ENCODE data around the gene RSPO4.

GRCh38 chr20:963795-964194 is 38.3 kb downstream of the RSPO4 start:
- TF ChIP-seq ATF2 (IDR thresholded peaks at IDR 0.05; ENCODE audit: low read length) (no peak), RAD21 (IDR thresholded peaks at IDR 0.05 in 1 of 2, conservative IDR thresholded peaks at IDR 0.05 in 1 of 2; ENCODE audit: low read depth in 2 of 2, low read length in 2 of 2) (no peak), CHD2 (IDR thresholded peaks at IDR 0.05; ENCODE audit: low read length) (no peak), TBP (IDR thresholded peaks at IDR 0.05; ENCODE audit: low read depth, low read length) (no peak), EGR1 (IDR thresholded peaks at IDR 0.05; ENCODE audit: borderline replicate concordance, low read depth, low read length) (no peak), CTCF (IDR thresholded peaks at IDR 0.05; ENCODE audit: control extremely low read depth in 1 of 3, insufficient read depth in 1 of 3, low read depth in 1 of 3, low read length in 3 of 3) (no peak), USF2 (IDR thresholded peaks at IDR 0.05; ENCODE audit: low read length) (no peak), TEAD4 (IDR thresholded peaks at IDR 0.05; ENCODE audit: low read depth, low read length) (no peak), SIN3A (conservative IDR thresholded peaks at IDR 0.05 in 1 of 2, IDR thresholded peaks at IDR 0.05 in 1 of 2; ENCODE audit: low read depth in 1 of 2, low read length in 2 of 2) (no peak)

Measured in H1 (cell line).